GM18858 (cell line): ENCODE results near the gene SFN.
"Not testable (repeated sequence)": the region's sequence is repeated elsewhere in the genome, so short reads cannot be mapped to it uniquely, and the experiment has no call there.

ENCODE experiments used
- ATAC-seq: cut with Tn5 transposase; IDR thresholded peaks from one replicate; pipeline ENCODE4 v1.9.1; 2021; ENCODE audit not compliant: unreplicated experiment

SFN gene

DNA sequence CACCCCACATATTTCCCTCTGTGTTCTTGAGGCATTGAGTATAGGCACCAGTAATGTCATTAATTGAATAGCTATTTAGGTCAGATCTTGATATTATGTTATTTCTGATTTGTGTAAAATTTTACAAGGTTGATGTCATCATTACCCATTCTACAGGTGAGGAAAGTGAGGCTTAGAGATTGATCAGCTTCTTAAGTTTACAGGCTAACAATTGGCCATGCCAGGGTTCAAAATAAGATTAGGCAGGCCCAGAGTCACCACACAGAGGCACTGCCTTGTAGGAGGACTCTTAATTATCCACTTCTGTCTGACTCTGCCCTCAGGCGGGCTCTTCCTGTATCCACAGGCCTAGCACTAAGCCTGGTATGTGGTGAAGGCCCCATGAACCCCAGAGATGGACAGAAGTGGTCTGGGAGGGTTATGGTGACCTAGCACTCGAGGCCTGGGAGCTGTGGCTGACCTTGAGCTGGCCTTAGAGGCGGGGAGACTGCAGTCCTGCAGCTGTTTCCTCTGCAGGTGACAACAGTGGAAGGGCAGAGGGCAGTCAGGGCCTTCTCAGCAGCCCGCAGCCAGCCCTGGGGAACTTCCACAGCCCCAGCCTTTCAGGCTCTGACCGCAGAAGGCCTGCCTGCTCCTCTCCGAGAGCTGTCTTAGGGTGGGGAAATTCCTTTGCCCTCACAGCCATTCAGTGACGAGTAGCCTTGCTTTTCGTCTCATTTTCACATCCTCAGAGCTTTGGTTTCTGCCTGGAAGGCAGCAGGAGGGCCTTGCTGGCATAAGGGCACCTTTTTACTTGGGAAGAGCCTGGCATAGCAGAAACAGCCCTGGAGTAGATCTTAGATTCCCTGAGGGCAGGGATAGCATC lies 24.2 kb upstream of the SFN start:
- peak; percentile 74 for ATAC-seq

DNA sequence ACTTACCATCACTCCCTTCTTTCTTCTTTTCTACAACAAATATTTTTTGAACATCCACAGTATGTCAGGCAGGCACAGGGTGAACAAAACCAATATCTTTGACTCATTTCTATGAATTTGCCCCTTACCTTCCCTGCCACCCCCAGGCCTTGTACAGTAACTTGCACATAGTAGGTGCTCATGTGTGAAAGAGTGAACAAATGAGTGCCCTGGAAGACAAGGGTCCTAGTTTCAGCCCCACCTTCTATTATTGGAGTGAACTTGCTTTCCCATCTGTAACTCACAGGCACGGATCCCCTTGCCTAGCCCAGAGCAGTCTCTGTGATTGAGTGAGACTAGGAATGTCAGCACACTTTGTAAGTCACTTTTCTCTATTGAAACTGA lies 23.6 kb upstream of the SFN start:
- no peak for ATAC-seq

DNA sequence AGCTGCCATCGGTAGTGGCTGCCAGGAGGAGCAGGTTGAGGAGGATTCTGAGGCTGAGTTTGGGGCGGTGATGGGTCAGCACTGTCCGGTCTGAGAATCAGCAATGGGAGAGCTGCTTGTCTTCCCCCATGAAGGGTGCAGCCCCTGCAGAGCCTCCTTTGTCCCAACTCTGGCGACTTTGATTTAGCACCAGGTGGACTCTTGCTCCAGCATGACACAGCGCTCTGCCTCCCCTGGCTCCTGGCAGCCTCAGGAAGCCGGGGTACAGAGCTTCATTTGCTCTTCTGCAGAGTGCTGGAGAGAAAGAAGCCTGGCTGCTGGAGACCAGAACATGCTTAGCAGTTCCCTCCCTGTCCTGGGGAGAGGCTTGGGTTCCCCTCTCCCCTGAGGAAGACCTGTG lies 23.2 kb upstream of the SFN start:
- no peak for ATAC-seq

DNA sequence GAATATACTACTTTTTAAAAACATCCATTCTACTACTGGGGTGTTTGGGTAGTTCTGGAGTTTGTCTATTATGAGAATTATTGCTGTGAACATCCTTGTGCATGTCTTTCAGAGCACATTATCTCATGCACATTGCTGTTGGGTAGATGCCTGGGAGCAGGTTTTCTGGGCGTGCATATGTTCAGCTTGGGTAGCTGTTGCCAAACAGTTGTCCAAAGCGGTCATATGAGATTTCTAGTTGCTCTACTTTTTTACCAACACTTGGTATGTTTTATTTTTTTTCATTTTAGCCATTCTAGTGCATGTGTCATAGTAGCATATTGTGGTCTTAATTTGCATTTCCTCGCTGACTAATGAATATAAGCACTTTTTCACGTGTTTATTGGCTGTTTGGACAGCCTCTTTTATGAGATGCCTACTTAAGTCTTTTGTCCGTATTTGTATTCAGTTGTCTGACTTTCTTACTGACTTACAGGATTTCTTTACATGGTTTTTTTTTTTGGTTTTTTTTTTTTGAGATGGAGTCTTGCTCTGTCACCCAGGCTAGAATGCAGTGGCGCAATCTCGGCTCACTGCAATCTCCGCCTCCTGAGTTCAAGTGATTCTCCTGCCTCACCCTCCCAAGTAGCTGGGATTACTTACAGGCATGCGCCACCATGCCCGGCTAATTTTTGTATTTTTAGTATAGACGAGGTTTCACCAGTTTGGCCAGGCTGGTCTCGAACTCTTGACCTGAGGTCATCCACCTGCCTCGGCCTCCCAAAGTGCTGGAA lies 18.3 kb upstream of the SFN start:
- ATAC-seq = no peak

DNA sequence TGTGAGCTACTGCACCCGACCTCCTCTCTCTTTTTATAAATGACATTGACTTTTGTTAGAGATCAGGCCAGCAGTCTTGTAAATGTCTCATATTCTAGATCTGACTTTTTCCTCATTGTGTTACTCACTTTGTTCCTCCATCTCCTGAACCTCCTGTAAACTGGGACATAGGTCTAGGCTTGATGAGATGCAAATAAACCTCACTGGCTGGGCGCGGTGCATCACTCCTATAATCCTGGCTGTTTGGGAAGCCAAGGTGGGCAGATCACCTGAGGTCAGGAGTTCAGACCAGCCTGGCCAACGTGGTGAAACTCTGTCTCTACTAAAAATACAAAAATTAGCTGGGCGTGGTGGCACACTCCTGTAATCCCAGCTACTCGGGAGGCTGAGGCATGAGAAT lies 15.1 kb upstream of the SFN start:
- not testable (repeated sequence) for ATAC-seq

DNA sequence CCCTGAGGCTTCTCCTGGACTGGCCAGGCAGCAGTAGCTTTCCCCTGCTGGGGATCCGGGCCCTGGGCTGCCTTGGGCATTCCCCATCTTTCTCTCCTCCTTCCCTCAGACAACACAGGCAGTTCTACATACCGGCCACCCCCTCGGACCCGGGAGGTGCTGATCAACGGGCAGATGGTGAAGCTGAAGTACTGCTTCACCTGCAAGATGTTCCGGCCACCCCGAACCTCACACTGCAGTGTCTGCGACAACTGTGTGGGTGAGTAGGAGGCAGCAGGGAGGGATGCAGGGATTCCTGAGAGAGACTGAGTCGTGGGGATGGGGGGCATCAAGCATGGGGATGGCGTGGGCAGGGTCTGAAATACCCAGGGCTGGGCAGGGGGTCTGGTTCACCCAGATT lies 14.4 kb upstream of the SFN start:
- ATAC-seq = no peak

DNA sequence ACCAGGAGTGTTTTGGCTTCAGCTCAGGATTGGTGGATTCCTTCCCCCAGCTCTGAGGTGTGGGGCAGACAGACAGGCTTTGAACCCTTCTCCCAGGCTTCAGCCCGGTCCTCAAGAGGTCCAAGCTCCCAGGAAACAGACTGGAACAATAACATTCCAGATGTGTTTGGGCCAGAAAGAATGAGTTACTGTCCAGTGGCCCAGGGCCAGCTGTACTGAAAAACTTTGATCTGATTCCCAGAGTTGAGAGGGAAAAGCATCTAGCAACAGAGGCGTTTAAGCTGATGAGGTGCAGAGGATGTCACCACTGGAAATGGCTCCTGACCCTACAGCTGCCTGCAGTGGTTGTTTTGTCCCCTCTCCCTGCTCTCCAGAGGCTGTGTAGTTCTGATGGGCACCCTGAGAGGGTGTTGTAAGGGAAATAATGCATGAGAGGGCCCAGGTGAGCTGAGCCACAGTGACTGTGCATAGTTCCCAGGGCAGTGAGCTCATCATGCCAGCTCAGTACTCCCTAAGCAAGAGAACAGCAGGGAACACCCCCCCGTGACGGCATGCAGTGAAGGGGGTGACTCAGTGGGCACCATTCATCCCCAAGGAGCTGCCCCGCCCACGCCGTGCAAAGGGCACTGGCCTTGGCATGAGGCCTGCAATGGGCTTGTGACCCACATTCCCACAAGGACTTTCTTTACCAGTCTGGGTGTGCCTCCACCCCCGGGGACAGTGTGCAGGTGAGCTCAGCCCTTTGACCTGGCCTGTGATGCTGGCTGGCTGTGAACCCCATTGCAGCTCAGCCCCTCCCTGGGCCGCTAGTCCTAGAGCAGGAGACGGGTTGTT lies 13.8 kb upstream of the SFN start:
- ATAC-seq = no peak

DNA sequence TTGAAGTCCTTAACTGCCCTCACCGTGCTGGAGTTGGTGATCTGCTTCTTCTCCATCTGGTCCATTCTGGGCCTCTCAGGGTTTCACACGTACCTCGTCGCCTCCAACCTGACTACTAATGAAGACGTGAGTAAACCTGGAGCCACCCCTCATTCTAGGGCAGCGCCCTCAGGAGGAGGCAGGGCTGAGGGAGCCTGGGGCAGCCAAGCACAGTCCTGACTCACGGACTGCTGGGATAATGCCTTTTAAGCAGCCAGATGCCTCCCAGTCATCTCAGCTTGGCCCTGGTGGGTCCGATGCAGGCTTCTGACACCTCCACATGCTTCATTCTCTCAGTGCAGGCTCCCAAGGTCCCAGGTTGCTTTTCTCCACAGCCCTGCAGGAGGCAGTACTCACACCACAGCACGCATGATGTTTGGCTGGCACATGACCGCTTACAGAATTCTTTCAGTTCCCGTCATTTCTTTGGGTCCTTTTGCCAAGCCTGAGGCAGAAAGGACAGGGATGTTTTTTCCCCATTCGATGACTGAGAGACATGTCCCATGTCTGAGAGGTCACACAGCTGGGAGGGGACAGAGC lies 11.8 kb upstream of the SFN start:
- ATAC-seq = no peak

DNA sequence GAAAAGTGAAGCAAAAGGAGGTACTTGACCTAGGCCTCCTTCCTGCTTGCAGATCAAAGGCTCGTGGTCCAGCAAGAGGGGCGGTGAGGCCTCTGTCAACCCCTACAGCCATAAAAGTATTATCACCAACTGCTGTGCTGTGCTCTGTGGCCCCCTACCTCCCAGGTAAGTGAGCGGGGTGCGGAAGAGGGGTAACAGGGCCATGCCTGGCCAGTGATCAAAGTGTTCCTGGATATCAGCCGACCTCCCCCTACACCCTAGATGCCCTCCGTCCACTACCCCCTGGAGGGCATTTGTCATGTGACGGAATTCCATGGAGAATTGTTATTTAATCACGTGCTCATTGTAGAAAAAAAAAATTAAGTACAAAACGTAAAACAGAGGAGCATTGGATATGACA lies 10.2 kb upstream of the SFN start:
- ATAC-seq = no peak

DNA sequence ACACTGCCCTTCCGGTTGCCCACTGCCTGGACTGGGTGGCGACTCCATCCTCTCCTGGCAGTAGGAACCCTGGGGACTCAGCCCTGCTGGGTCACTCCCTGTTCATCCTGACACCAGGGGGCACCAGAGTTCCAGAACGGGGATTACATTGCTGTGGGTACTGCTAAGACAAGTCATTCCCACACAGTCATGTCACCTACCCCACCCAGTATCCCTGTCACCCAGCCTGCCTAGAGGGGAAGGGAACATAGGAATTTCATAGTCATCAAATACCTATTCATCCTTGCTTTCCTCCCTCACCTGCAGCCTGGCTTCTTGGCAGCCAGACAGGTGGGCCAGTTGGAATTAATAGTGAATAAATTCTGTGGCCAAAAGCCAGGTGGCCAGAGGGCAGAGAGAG lies 9.8 kb upstream of the SFN start:
- ATAC-seq = no peak

DNA sequence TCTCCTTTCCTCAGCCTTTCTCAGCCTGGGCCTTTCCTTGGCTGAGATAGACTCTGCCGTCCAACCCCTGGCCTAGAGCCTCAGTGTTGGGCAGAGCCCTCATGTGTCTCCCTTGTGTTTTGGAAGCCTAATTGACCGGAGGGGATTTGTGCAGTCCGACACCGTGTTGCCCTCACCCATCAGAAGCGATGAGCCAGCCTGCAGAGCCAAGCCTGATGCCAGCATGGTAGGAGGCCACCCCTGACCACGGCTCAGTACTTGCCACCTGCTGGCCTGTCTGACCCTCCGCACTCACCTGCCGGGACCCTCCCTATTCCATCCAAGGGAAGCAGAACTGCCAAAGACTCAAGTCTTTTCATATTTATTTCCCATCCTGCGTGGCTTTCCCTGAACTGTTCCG lies 9.3 kb upstream of the SFN start:
- no peak for ATAC-seq

DNA sequence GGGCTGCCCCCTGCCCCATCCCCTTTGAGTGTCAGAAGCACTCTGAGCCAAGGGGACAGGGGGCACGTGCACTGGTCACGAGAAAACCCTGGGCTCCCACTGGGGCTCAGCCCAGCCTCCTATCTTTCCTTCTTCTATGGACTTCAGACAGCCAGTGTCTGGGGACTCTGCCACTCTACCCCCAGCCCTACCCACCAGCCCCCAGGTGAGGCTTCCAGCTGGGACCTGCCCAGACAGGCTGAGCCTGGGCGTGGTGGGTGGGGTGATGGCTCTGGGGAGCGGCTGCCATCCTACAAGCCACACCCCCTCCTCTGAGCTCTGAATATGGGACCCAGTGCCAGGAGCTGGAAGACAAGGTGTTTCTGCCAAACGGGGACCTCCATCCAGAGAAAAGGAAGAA lies 8.0 kb upstream of the SFN start:
- no peak for ATAC-seq

DNA sequence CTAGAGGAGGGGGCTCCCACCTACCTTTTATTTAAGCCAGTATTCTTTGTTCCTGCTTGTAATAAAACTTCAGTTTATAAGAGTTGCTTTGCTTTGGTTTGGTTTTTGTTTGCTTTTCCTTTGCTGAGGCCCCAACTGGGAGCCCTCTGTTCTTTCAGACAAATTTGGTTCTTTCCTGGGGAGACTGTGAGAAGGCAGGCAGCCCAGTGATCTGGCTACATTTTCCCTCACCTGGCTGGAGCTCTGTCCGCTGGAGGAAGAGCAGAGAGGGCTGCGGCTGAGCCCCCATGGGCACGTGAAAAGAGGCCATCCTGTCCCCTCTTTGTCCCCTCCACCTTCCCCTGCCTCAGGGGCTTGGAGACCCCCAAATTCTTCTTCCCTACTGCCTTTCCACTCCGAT lies 7.3 kb upstream of the SFN start:
- ATAC-seq = no peak

DNA sequence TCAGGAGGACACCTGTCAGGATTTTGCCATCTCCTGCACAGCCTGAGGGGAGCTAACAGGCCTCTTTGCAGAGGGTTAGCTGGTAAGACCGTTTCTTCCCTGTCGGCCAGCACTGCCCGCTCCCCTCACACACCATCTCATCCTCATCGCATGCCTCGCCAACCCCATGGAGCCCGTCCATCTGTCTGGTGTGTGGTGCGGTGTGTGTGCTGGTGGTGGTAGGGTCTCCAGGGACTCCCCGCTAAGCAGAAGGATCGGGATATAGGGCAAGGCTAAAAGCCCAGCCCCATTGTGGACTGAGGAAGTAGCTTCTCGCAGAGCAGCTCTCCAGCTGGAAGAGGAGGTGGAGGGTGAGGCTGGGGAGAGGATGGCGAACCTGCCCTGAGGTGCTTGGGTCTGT lies 6.8 kb upstream of the SFN start:
- no peak for ATAC-seq

DNA sequence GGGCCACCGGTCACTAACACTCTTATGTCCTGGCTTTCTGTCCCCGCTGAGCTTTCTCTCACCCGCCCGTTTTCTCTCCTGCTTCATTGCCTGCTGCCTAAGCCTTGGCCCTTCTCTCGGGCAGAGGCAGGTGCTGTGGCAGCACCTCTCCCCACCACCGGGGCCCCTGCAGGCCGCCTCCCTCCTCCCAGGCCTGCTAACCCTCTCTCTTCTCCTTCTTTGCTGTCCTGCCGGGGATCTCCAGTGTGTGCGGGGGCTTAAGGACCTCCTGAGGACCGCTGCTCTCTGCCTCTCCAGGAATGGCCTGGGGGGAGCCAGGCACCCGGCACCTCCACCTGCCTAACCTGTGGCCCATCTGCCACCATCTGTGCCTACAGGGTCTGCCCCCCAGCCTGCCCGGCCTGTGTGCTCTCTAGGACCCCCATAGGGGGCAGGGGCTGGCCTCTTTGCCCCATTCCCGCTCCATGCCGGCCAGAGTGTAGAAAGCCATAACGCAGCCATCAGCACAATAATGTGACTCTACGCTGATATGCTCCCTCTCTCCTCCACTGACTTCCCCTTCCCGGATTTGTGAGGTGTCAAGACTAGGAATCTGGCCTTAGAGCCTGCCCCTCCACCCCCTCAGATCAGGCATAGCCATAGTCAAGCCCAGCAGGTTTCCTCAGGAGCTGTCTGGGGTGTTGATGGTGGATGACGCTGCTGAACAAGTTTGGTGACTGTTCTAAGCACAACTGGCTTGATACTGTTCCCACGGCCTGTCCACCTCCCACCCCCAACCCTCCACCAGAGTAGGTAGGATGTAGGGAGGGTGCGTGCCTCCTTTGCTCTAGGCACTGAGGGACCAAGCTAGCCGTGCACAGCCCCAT lies 6.1 kb upstream of the SFN start:
- no peak for ATAC-seq

DNA sequence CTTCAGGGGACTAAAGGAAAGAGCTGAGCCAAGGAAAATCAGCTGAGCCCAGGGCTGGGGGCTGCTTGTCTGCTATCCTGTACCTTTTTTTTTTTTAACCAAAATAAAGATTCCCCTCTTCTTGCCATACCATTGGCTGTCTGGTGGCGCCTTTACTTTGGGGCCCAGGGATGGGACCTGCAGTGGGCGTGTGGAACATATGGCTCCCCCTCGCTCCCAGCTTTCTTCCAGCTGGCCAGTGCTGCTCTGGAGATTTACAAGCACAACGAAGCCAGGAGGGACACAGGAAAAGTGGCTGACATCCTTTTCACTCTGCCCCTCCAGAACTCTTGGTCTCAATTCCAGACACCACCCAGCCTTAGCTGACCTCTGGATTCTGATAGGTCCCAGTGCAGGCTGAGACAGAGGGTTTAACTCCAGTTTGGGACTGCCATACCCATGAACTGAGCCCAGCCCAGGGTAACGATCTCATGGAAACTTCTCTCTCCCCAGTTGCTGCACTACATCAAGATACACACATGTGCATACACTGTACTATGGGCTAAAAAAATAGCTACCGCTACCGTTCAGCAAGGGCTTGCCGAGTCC lies 5.4 kb upstream of the SFN start:
- ATAC-seq = no peak

DNA sequence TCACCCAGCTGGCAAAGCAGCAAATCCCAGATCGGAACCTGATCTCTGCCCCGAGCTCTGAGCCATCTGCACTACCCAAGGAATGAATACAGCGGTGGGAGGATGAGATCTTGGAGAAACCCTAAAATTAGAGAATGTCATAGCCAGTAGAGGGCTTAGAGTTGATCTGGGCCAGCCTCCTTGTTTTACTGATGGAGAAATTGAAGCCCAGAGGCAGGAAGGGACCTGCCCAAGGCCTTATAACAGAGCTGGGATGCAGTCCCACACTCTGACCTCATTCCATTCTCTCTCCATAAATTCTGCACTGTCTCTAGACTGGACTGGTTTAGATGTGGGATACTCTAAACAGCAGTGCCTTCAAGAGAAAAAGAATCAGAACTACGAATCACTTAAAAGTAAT lies 4.8 kb upstream of the SFN start:
- no peak for ATAC-seq

DNA sequence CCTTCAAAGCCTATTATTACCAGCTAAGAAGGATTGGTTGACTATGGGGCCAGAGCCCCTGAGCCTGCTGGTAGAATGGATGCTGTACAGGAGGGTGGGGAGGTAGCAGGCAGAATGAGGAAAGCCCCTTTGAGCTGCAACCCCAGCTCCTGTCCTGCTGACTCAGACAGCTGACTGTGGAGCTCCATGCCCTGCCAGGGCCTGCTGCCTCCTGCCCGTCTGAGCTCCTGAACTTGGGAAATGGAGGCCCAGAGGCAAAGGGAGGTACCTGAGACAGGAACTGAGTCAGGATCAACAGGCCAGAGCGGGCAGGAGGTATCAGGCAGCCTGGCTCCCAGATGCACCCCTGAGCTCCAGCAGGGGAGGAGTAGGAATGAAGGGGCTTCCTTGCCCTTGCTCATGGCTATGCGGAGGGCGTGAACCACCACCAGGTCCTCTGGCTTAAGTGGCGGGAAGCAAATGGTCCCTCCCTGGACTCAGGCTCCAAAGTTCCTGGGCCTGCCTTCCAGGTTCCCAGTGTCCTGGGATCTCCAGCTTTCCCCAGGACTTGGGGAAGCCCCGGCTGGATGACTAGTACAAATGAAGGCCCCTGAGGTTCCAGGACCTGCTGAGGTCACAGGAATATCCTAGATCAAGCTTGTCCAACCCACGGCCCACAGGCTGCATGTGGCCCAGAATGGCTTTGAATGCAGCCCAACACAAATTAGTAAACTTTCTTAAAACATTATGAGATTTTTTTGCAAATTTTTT lies 3.9 kb upstream of the SFN start:
- ATAC-seq = no peak

DNA sequence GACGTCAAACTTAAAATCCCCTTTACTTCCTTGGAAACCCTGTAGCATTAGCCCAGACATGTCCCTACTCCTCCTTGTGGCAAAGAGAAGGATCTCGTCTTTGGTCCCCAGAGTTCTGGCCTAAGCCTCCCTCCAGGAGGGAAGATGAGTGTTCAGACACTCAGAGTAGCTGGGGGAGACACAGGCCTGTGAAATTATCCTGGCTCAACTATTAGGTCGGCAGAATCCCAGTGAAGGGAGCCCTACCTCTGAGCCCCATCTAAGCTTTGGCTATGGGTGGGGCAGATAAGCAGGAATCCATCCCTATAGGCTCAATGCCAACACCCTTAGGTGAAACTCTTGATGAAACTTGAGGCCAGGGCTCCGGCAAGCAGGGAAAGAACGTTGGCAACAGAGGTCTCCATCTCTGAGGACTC lies 1.7 kb upstream of the SFN start:
- ATAC-seq = no peak
